Neuronal stem cell (in vitro differentiated cells): Measurements from ENCODE around the gene URB2.
A peak's percentile ranks its signal among the peaks of the same experiment; 100 is the strongest.

Experiments
- DNase-seq: peaks from one replicate; pipeline ENCODE4 v3.0.0-alpha.2; 2013; ENCODE audit warnings: low spot score
- H2AFZ ChIP-seq: one replicate; pipeline ENCODE4 v1.6.1; 2013; ENCODE audit warnings: mild to moderate bottlenecking, low read length, inconsistent platforms
- H2AK5ac ChIP-seq: 2 replicates; pipeline ENCODE4 v1.6.1; 2013; ENCODE audit warnings: low read depth, mild to moderate bottlenecking, inconsistent platforms, low read length, moderate library complexity, mixed read lengths
- H2BK120ac ChIP-seq: 2 replicates; pipeline ENCODE4 v1.6.1; 2013; ENCODE audit warnings: low read depth, mild to moderate bottlenecking, inconsistent platforms, low read length, moderate library complexity, mixed read lengths
- H2BK12ac ChIP-seq: one replicate; pipeline ENCODE4 v1.6.1; 2013; ENCODE audit warnings: low read length, inconsistent platforms
- H2BK15ac ChIP-seq: 2 replicates; pipeline ENCODE4 v1.6.1; 2013; ENCODE audit warnings: mild to moderate bottlenecking, low read length, inconsistent platforms, mixed read lengths
- H2BK5ac ChIP-seq: one replicate; pipeline ENCODE4 v1.6.1; 2013; ENCODE audit warnings: inconsistent platforms, mild to moderate bottlenecking, low read length, moderate library complexity
- H3K14ac ChIP-seq: one replicate; pipeline ENCODE4 v1.6.1; 2013; ENCODE audit warnings: low read length, inconsistent platforms
- H3K18ac ChIP-seq: 2 replicates; pipeline ENCODE4 v1.6.1; 2013; ENCODE audit warnings: low read length, inconsistent platforms
- H3K23ac ChIP-seq: 2 replicates; pipeline ENCODE4 v1.6.1; 2013; ENCODE audit warnings: low read depth, mild to moderate bottlenecking, mixed read lengths, low read length, inconsistent platforms; ENCODE audit not compliant: poor library complexity
- H3K27ac ChIP-seq: replicated peaks from 3 replicates; pipeline ENCODE4 v1.5.1; 2013; ENCODE audit warnings: low read length, inconsistent platforms
- H3K27me3 ChIP-seq, 3 experiments: 2 replicates each; pipeline ENCODE4 v1.6.1; 2013; ENCODE audit warnings: low read length in 3 of 3, mild to moderate bottlenecking in 2 of 3, inconsistent platforms in 1 of 3, low read depth in 1 of 3, mixed read lengths in 1 of 3, moderate library complexity in 1 of 3; ENCODE audit not compliant: control insufficient read depth in 3 of 3, insufficient read depth in 3 of 3
- H3K36me3 ChIP-seq, 2 donors: replicated peaks in 1 of 2; 2 replicates each; pipeline ENCODE4 v1.6.1; 2013; ENCODE audit warnings: low read length in 2 of 2; ENCODE audit not compliant: control insufficient read depth in 2 of 2, insufficient read depth in 2 of 2
- H3K4ac ChIP-seq: 2 replicates; pipeline ENCODE4 v1.6.1; 2013; ENCODE audit warnings: inconsistent platforms, mild to moderate bottlenecking, low read length, moderate library complexity
- H3K4me1 ChIP-seq, 2 donors: 1 replicate in 1 of 2; 2 replicates in 1 of 2; pipeline ENCODE4 v1.6.1; 2013; ENCODE audit warnings: low read length in 2 of 2, low read depth in 1 of 2; ENCODE audit not compliant: control insufficient read depth in 2 of 2, insufficient read depth in 1 of 2
- H3K4me2 ChIP-seq: one replicate; pipeline ENCODE4 v1.6.1; 2013; ENCODE audit warnings: mild to moderate bottlenecking, low read length, inconsistent platforms; ENCODE audit not compliant: insufficient read depth, poor library complexity, severe bottlenecking
- H3K4me3 ChIP-seq, 2 donors: 2 replicates each; pipeline ENCODE4 v1.5.1; 2013; ENCODE audit warnings: low read length in 2 of 2, mild to moderate bottlenecking in 2 of 2, inconsistent platforms in 1 of 2, moderate library complexity in 1 of 2
- H3K79me1 ChIP-seq: one replicate; pipeline ENCODE4 v1.6.1; 2013; ENCODE audit warnings: low read depth, mild to moderate bottlenecking, inconsistent platforms, low read length, moderate library complexity
- H3K9ac ChIP-seq: one replicate; pipeline ENCODE4 v1.6.1; 2013; ENCODE audit warnings: mild to moderate bottlenecking, low read depth, low read length, inconsistent platforms; ENCODE audit not compliant: poor library complexity
- H3K9me3 ChIP-seq, 2 donors: replicated peaks in 1 of 2; 2 replicates each; pipeline versions ENCODE3 to v1.6.1; 2013; ENCODE audit warnings: low read length in 2 of 2, mild to moderate bottlenecking in 2 of 2, inconsistent platforms in 1 of 2, low read depth in 1 of 2, mixed read lengths in 1 of 2, moderate library complexity in 1 of 2; ENCODE audit not compliant: control insufficient read depth in 2 of 2, insufficient read depth in 1 of 2
- H4K8ac ChIP-seq: one replicate; pipeline ENCODE4 v1.6.1; 2013; ENCODE audit warnings: low read depth, mild to moderate bottlenecking, inconsistent platforms, low read length, moderate library complexity
- H4K91ac ChIP-seq: one replicate; pipeline ENCODE4 v1.6.1; 2013; ENCODE audit warnings: low read length, low read depth, mild to moderate bottlenecking, inconsistent platforms; ENCODE audit not compliant: poor library complexity
- WGBS, 2 donors: extraction: QIAGEN DNeasy Blood & Tissue Kit; methylation state at CpG; one replicate each; pipeline ENCODE4 v1.1.7; 2013; ENCODE audit warnings: missing lambda C conversion rate in 2 of 2, mixed read lengths in 1 of 2; ENCODE audit not compliant: insufficient read length in 2 of 2, insufficient replicate concordance in 1 of 2; ENCODE audit errors: extremely low coverage in 2 of 2; 5-methylcytosine and 5-hydroxymethylcytosine counted together

Gene URB2

DNA sequence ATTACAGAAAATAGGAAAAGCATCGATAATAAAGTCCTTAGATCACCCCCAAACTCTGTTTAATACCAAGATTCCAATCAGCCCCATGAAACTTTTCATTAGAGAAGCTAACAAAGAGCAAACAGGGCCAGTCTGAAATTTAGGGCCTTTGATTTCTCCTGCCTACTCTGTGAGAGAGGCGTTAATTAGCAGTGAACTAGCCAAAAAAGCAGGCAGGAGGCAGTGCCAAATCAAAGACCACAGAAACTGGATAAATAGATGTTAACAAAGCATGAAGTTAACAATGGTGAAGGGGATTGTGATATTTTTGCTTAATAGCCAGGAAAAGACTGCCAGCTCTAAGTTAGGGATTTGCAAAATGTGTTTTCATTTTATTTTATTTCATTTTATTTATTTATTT, 11.3 kb upstream of the URB2 start:
- H2AK5ac ChIP-seq, result no peak overlapping the region
- H2BK5ac ChIP-seq, result no peak overlapping the region
- H2BK15ac ChIP-seq, result no peak overlapping the region
- H4K91ac ChIP-seq, result no peak overlapping the region
- no peak overlapping the region for H2BK12ac ChIP-seq
- peaks cover 0 to 4% of the 10 kb centered on the region in 2 donors for H3K4me1 ChIP-seq
- H3K27me3 ChIP-seq, result no peaks in the 10 kb centered on the region
- no peak overlapping the region for H3K18ac ChIP-seq
- H3K23ac ChIP-seq, result no peak overlapping the region
- no peak for DNase-seq
- no peaks in the 10 kb centered on the region for H3K9me3 ChIP-seq
- H2BK120ac ChIP-seq, result no peak overlapping the region
- H3K9ac ChIP-seq, result no peak overlapping the region
- H3K27ac ChIP-seq, result peak overlapping the region; percentile 2
- no peak overlapping the region for H3K4ac ChIP-seq
- peaks cover 8 to 50% of the 10 kb centered on the region in 2 donors for H3K36me3 ChIP-seq
- WGBS, 2 donors, result no CpG with 5 or more reads among the region's 2 CpGs
- no peak overlapping the region for H3K4me3 ChIP-seq
- no peak overlapping the region for H3K14ac ChIP-seq
- H3K79me1 ChIP-seq, result no peaks in the 10 kb centered on the region
- H2AFZ ChIP-seq, result no peak overlapping the region
- no peak overlapping the region for H4K8ac ChIP-seq
- no peak overlapping the region for H3K4me2 ChIP-seq

DNA sequence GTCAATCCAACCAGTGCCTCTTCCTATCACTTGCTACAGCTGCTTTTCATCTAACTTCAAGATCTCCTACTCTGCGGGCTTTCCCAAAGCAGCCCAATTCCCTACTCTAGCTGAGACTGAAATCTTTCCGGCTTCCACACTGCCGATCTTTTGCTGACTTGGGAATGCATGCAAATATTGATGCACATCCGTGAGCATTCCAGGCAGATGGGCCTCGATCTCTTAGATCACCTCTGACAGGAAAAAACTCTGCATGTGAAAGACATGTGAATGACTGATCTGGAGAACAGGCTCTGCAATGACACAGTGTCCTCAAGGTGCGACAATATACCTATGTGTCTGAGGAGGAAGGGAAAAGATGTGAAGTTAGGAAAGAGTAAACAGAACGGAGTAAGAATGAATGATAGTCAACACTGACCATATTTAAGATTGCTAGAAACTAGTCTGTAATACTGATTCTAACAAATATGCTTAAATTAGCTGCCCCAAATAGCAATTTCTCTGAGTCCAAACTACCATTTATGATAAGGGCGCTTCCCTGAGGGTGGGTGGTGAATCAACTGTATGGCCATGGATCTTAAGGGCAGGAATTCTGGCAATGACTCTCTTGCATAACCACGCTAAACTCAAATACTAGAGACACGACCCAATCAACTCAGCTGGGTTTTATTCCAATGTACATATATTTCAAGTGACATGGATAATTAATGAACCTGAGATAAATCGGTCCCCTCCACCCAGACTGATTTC, 8.5 kb upstream of the URB2 start:
- Histone ChIP-seq H3K27ac (no peak overlapping the region), H3K18ac (no peak overlapping the region), H2BK12ac (no peak overlapping the region), H3K14ac (no peak overlapping the region), H2AK5ac (no peak overlapping the region), H2BK15ac (no peak overlapping the region), H2AFZ (no peak overlapping the region), H4K91ac (no peak overlapping the region), H3K4me1 (peaks cover 0 to 4% of the 10 kb centered on the region in 2 donors), H3K23ac (no peak overlapping the region), H3K9ac (no peak overlapping the region), H2BK120ac (no peak overlapping the region), H3K36me3 (peaks cover 0 to 22% of the 10 kb centered on the region in 2 donors), H3K79me1 (no peaks in the 10 kb centered on the region), H2BK5ac (no peak overlapping the region), H4K8ac (no peak overlapping the region), H3K4me3 (no peak overlapping the region), H3K27me3 (no peaks in the 10 kb centered on the region), H3K4ac (no peak overlapping the region), H3K4me2 (no peak overlapping the region), H3K9me3 (no peaks in the 10 kb centered on the region)
- no peak for DNase-seq
- no CpG with 5 or more reads among the region's 11 CpGs for WGBS, 2 donors

DNA sequence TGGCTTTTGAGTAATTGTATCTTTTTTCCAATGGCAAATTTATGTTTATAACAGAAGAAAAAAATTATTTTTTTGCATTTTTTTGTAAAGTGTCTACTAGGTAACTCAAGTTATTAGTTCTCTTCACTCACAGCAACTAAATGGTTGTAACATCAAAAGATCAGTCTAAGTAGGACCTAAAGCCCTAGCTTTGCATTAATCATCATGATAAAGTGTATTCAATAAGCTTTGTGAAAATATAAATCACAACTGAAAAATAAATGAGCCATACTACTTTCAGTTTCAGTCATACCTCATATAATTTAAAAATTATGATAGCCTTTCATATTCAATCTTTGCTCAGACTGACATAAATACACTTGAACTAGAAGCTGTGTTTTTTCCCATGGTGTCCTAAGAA, 7.0 kb upstream of the URB2 start:
- H3K9me3 ChIP-seq, result no peaks in the 10 kb centered on the region
- no peak overlapping the region for H3K18ac ChIP-seq
- H3K4ac ChIP-seq, result no peak overlapping the region
- H3K23ac ChIP-seq, result no peak overlapping the region
- peaks cover 0 to 7% of the 10 kb centered on the region in 2 donors for H3K36me3 ChIP-seq
- no peak overlapping the region for H2BK120ac ChIP-seq
- H2AK5ac ChIP-seq, result no peak overlapping the region
- no peak overlapping the region for H3K9ac ChIP-seq
- no peak overlapping the region for H2AFZ ChIP-seq
- no peaks in the 10 kb centered on the region for H3K27me3 ChIP-seq
- H3K4me3 ChIP-seq, result no peak overlapping the region
- no peak overlapping the region for H3K27ac ChIP-seq
- H4K91ac ChIP-seq, result no peak overlapping the region
- H2BK5ac ChIP-seq, result no peak overlapping the region
- H3K4me1 ChIP-seq, result peaks cover 0 to 4% of the 10 kb centered on the region in 2 donors
- no peak overlapping the region for H2BK15ac ChIP-seq
- H3K4me2 ChIP-seq, result no peak overlapping the region
- no peak overlapping the region for H3K14ac ChIP-seq
- H3K79me1 ChIP-seq, result no peaks in the 10 kb centered on the region
- DNase-seq, result no peak
- H4K8ac ChIP-seq, result no peak overlapping the region
- no peak overlapping the region for H2BK12ac ChIP-seq

DNA sequence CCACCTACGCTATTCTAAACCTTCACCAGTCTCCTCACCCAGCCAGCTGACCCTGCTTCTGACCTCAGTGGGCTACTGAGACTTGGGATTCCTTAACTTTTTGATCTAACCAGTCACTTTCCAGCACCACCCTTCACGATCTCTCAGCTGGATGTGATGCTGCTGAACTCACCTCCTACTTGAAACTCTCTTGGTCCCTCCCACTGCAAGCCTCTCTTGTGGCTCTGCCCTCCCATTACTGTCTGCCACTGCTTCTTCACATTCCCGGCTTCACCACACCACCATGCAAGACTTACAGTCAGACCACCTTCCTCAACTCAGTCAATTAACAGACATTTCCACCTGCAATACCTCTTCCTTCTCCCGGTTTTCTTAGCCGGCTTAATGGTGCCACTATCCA, 6.4 kb upstream of the URB2 start:
- Histone ChIP-seq H3K27ac (no peak overlapping the region), H3K27me3 (no peaks in the 10 kb centered on the region), H3K18ac (no peak overlapping the region), H2AFZ (no peak overlapping the region), H3K4me3 (no peak overlapping the region), H2BK120ac (no peak overlapping the region), H3K4ac (no peak overlapping the region), H3K4me2 (no peak overlapping the region), H4K8ac (no peak overlapping the region), H3K79me1 (no peaks in the 10 kb centered on the region), H2BK12ac (no peak overlapping the region), H3K4me1 (peaks cover under 1 to 3% of the 10 kb centered on the region in 2 donors), H4K91ac (no peak overlapping the region), H3K9ac (no peak overlapping the region), H2BK15ac (no peak overlapping the region), H3K36me3 (peaks cover 0 to under 1% of the 10 kb centered on the region in 2 donors), H3K23ac (no peak overlapping the region), H2BK5ac (no peak overlapping the region), H3K9me3 (no peaks in the 10 kb centered on the region), H2AK5ac (no peak overlapping the region), H3K14ac (no peak overlapping the region)
- WGBS, 2 donors, result no CpG with 5 or more reads among the region's 5 CpGs
- DNase-seq, result no peak
